ENCODE measurements around the gene LY86.

The LY86 gene

DNA sequence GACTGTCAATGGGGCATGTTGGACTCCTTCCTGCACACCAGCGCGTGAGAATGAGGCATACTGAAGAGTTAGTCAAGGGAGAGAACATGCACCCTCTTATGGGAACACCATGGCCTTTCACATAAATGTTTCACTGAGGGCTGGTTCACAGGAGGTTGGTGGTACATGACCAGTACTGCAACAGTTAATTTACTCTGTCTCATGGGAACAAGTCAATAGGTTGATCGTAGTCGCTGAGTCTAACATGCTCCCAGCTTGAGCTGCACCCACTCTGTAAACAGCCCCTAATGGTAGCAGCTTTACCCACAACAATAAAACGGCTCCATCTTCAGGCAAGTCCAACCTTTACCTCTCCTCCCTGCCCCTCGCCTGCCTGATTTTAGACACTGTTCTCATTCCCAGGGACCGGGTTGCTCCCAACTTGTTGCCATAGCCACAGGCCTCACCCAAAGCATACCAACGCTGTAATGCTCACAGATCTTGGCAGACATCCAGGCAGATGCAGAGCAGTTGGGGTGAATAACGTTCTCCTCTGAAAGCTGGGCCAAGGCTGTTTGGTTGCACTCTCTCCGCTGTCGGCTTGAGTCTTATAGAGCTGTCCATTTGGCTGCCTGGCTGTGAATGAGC, 111.3 kb downstream of the LY86 start:
- in situ Hi-C loops (cut with HindIII; ENCODE audit: low sequenced_read_pairs): no loop called here

DNA sequence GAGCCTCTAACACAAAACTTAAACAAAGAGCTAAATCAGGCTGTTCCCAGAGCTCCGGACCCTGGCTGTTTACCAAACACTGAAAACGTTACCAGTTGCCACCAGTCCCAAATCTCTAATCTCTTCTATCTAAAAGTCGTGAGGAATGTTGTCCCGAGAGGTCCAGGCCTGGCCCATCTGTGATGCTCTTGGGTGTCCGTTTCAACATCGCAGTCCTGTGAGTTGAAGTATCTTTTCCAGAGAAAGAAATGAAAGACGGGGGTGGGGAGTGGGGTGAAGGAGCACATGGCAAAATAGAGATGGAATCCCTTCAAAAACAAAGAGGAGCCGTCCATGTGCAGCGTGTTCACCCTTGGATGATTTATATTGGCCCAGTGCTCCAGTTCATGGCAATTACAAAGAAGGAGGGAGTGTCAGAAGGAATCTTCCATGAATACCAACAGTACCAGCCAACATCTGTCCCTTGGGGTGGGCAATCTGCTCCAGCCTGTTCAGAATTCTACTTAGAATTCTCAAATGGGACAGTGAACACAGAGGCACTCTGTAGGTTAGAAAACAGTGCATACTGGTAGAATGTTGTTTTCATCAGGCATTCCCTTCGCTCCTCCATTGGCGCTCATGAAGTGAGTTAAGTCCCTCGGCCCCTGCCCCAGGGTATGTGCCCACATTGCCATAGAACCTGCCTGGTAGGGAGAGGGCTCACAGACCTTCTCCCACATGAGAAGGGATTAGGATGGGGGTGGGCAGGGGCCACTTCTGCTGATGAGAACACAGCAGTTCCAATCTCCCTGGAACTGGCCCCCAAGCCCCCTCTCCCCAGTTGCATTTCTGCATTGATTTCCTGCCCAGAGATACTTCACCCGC, 112.1 kb downstream of the LY86 start:
- in situ Hi-C loops (cut with HindIII; ENCODE audit: low sequenced_read_pairs): no loop called here

DNA sequence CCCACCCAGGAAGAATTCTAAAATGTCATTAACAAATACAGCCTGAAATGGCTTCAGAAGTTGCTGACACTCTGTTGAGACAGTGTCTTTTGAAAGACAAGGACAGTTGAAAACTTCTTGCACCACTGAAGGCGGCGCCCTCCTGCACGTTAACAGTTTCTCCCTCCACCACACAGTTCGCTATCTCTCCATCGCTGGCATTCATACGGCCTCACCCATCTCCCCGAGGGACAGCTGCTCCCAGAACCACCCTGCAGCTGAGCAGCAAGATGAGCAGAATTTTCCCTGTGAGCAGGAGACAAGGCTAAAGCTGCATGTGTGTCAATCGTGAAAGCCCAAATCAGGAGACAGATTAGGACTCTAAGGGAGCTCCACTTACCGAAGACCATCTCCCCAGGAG, 113.3 kb downstream of the LY86 start:
- in situ Hi-C loops (cut with HindIII; ENCODE audit: low sequenced_read_pairs): no loop called here

DNA sequence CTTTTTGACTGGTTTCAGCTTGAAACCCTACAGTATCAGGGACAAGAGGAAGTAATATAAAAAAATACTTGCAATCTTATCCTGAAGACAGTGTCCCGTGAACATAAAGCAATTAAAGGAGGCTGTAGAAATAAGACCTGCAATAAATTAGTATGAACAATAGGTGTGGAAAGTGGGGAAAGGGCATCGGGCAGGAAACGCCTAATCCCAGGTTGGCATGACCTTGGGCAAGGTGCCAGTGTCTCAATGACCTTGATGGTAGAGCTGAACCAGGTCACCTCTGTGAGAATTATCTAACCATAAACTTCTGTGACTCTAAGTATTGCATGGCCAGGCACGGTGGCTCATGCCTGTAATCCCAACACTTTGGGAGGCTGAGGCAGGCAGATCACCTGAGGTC, 115.2 kb downstream of the LY86 start:
- in situ Hi-C loops (cut with HindIII; ENCODE audit: low sequenced_read_pairs): no loop called here
